AG09319 (cell line): ENCODE measurements around the gene PPFIA3.

ENCODE experiments used
- DNase-seq: peaks from one replicate; pipeline ENCODE4 v3.0.0-alpha.2; 2010; ENCODE audit warnings: low read depth; ENCODE audit errors: extremely low read depth
- TF ChIP-seq, protein P1 (sequence below): IDR thresholded peaks from 2 replicates; pipeline ENCODE4 v1.5.1; 2011; ENCODE audit warnings: low read depth, mild to moderate bottlenecking, inconsistent platforms, low read length, moderate library complexity

PPFIA3 gene

DNA sequence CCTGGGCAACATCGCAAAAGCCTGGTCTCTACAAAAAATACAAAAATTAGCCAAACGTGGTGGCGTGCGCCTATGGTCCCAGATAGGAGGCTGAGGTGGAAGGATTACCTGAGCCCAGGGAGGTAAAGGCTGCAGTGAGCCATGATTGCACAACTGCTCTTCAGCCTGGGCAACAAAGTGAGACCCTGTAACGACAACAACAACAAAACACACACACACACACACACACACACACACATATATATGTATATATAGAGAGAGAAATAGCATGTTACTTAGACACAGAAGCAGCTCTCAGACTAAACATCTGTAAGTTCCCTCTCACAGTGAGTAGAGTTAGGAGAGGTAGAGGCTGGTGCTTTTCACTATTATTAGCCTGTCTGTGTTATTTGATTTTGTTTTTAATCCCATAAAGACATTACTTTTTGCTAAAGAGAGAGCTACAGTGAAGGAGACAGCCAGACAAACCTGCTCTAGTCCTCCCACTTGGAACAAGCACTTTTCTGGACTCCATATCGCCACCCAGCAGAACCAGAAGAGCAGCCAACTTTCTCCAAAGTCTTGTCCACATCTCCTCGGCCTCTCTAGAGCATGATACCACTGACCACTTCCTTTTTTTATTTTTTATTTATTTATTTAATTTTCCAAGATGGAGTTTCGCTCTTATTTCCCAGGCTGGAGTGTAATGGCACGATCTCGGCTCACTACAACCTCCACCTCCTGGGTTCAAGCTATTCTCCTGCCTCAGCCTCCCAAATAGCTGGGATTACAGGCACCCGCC, 7.9 kb upstream of the PPFIA3 start:
- TF ChIP-seq, protein P1, sequence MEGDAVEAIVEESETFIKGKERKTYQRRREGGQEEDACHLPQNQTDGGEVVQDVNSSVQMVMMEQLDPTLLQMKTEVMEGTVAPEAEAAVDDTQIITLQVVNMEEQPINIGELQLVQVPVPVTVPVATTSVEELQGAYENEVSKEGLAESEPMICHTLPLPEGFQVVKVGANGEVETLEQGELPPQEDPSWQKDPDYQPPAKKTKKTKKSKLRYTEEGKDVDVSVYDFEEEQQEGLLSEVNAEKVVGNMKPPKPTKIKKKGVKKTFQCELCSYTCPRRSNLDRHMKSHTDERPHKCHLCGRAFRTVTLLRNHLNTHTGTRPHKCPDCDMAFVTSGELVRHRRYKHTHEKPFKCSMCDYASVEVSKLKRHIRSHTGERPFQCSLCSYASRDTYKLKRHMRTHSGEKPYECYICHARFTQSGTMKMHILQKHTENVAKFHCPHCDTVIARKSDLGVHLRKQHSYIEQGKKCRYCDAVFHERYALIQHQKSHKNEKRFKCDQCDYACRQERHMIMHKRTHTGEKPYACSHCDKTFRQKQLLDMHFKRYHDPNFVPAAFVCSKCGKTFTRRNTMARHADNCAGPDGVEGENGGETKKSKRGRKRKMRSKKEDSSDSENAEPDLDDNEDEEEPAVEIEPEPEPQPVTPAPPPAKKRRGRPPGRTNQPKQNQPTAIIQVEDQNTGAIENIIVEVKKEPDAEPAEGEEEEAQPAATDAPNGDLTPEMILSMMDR, result no peak
- no peak for DNase-seq

DNA sequence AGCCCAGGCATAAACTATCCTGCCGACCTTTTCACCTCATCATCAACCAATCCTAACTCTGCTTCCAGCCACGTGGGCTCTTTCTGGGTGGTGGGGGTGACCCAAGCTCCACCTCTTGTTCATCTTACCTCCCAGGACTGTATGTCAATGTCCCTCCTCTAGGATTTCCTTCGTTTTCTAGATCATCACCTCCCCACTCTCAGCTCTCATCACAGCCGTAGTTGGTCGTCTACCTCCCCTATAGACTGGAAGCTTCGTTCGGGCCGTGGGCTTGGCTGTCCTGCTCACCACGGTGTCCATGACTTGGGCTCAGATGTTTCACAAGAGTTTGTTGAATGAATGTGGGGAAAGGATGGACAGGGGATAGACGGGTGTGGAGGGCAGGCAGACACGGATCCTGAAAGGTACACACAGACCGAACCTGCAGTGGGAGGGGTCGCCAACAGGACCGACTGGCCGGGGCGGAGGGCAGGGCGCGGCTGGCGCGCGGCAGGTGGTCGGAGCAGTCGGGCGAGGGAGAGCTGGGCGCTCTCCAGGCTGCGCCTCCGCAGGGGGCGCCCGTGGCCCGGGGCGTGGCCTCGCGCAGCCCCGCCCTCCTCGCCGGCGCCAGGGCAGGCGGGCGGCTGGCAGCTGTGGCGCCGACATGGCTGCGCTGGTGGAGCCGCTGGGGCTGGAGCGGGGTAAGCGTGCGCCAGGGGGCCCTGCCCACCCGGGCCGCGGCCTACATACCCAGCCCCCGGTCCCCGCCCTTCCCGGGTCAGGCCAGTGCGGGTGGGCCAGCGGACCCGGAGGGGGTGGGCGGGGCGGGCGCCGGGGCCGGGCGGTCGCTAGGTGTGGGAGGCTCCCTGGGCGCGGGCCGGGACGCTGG, 5.3 kb upstream of the PPFIA3 start, which contains the start of gene LIN7B:
Gene LIN7B, plus strand, starts transcription at position 609 of the 868 bp plus-strand sequence. Its CDS starts 35 bp downstream, at position 644.
- TF ChIP-seq, protein P1, result peak; percentile 11; the same call in 1 of the 2 replicates
- no peak for DNase-seq

DNA sequence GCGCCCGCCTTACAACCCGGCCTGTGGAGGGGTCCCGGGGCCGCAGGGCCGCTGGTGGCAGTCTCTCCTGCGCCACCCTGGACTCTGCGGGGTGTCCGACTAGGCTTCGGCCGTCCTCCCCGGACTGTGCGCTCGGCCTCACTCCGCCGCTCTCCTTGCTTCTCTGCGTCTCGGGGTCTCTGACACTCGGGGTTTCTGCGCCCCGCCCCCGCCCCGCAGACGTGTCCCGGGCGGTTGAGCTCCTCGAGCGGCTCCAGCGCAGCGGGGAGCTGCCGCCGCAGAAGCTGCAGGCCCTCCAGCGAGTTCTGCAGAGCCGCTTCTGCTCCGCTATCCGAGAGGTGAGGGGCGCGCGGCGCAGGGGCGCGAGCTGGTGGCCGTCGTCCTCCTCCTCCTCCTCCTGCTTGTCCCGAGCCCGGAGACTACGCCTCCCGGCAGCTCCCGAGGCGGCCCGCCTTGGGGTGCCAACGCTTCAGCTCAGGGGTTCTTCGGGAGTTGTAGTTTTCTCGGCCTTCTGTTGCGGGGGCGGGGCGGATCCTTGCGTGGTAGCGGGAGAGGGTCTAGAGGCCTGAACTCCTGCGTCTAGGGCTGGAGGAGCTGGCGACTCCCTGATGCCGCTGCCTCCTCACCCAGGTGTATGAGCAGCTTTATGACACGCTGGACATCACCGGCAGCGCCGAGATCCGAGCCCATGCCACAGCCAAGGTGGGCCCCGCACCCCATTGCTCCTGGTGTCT, 4.5 kb upstream of the PPFIA3 start:
- TF ChIP-seq, protein P1, result no peak
- no peak for DNase-seq

DNA sequence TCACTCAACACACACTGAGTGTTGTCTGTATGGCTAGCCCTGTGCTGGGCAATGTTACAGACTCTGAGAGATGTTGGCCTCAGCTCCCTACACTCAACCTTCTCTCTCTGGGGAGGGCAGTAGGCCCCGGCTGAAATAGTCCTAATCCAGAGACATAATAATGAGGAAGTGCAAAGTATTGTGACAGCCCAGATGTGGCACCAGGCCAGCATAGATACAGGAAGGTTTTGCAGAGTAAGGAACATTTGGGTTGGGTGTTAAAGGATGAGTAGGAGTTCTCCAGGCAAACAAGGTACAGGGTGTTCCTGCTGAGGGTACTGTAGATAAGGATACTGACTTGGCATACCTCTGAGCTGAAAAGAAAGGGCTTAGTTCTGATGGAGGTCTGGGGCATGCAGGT, 2.8 kb upstream of the PPFIA3 start:
- TF ChIP-seq, protein P1, result no peak
- DNase-seq, result no peak

DNA sequence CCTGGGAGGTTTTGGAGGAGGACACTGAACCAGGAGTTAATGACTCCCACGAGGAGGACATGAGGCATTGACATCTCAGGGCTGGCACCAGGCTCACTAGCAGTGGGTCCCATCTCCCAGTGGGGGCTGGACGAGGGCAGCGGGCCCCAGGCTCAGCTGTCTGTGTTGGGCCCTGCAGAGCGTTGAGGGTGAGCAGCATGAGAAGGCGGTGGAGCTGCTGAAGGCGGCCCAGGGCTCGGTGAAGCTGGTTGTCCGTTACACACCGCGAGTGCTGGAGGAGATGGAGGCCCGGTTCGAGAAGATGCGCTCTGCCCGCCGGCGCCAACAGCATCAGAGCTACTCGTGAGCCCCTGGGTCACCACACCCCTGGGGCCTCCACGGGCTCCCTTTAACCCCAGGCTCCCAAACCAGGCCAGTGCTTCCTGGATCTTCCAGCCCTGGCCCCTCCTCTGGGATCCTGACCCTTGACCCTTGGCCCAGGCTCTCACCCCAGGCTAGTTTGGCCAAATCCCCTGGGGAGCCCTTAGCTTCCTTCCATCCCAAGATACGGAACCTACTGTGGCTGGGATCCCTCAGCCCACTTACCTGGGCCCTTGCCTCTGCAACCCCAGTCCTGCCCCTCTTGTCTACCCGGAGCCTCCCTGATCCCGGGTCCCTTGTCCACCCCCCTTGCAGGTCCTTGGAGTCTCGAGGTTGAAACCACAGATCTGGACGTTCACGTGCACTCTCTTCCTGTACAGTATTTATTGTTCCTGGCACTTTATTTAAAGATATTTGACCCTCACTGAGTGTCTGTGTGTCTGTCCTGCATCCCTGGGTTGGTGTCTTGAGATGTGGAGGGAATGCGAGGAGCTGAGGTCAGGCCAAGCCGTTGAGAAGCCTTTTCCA, 1.4 kb upstream of the PPFIA3 start:
- DNase-seq, result no peak
- TF ChIP-seq, protein P1, result no peak

DNA sequence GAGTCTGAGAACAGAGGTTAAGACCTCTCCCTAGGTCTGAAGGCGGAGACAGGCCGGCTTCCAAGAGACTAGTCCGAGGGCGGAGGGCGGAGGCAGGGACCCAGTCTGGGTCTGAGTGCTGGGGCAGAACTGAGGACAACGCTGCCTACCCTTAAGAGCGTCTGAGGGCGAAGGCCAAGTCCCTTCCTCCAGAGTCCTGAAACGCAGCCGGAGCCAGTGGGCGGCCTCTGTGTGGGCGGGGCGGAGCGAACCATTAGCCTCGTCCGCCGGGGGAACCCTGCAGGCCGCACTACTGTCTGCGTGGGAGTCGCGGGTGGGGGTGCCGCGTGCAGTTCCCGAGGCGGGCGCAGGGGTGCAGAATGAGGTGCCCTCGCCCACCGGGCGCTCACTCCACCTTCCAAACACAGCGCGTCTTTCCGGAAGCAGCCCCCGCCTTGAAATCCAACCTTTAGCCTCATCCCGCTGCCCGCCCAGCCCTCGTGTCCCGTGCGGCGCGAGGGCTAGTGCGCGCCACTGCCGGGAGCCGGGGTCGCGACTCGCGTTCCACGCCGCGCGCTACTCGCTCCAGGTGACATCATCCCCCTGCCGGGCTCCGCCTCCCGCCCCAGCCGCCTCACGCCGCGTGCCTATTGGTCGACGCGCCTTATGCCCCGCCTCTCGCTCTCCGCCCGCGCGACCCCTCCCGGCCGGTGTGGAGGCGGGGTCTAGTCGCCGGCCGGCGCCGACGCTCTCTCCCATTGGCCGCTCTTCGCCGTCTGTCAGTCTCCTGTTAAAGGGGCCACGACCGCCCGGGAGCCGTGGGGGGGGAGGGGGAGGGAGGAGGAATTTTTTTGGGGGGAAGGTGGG, 556 bp upstream of the PPFIA3 start, which contains the start of gene C19orf73:
Gene C19orf73, minus strand, starts transcription at position 579 of the 846 bp plus-strand sequence. Its CDS starts 121 bp downstream, at position 458.
- peak; percentile 86 for DNase-seq
- TF ChIP-seq, protein P1, result no peak; the same call in 1 of the 2 replicates
